ENCODE results near the gene RHOH.

RHOH gene

DNA sequence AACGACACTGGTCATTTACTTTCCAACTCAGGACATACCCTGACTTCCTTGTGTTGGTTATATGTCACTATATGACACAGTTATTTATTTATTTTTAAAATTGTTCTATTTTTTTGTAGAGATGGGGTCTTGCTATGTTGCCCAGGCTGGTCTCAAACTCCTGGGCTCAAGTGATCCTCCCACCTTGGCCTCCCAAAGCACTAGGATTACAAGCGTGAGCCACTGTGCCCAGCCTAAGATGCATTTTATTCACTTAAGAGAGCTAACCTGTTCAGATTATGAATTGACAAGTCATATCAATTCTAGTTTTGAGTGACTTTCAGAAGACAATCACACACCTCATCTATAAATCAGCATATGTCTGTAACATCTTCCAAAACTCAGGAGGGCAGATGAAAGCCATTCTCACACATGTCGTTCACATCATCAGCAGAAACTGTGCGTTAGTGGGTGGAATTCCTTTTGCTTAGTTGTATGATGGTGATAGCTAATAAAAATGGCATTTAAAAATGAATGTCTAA, 9.4 kb upstream of the RHOH start:
- no peak for DNase-seq

DNA sequence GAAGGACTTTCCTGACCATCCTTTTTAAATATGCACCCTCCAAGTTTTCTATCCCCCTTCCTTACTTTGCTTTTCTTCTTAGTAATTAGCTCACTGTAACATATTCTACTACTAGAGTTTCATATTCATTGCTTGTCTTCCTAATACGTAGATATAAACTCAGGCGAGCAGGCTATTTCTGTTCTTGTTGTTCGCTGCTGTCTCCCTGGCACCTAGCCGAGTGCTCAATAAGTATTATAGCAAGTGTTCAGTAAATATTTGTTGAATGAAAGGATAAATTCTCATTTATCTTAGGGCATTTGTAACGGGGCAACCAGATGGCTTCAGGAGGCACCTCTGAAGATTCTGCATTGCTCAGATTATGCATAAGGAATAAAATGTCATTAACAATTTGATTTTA, 6.8 kb upstream of the RHOH start:
- no peak for DNase-seq

DNA sequence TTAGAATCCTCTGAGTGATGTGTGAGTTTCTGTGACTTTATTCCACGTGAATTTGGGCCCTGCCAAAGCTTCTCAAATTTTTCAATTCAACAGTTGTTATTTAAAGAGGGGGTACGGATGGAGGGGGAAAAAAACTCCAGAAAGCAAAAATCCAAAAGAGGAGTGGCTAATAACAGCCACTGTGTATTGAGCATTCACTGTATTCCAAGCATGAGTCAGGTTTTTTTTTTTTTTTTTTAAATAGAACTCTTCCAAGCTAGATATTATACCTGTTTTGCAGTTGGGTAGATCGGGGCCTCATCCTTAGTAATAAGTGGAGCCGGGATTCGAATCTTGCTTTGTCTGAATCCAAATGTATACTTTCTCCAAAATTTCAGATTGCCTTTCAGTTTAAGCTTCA, 6.4 kb upstream of the RHOH start:
- no peak for DNase-seq

DNA sequence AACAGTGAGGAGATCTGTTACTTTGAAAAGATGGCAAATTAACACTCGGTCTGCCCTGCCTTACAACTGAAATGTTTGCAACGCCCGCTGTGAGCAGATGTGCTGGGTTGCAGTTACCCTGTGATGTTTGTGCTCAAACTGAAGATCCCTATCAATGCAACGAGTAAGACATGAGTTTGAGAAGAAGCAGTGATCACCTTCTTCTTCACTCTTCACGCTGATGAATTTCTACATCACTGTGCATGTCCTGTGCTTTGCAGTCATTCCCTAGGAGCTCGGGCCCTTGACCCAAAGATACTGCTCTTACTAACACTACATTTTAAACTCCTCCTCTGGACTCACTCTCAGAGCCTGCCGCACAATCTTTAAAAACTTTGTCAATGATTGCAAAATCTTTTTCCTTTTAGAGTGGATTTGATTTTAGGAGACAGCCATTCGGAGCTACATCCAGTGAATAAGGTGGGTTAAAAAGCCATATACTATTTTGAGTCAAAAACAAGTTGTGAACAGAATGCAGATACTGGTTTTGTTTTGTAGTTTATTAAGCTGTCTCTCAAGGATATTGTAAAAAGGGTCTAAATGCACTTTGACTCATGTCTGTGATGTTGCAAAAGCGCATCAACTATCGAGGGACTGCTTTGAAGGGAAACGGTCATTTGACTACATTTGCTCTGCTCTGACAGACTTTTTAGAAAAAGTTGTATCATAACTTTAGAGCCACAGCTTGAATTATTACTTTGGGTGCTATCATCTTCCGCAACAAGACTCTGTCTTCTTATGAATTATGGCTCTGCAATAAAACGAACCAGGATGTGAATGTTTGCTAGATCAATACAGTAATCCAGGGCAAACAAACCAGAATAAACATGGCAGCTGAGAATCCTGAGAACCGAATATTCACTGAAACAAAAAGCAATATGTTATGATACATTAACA, 5.7 kb upstream of the RHOH start:
- no peak for DNase-seq

DNA sequence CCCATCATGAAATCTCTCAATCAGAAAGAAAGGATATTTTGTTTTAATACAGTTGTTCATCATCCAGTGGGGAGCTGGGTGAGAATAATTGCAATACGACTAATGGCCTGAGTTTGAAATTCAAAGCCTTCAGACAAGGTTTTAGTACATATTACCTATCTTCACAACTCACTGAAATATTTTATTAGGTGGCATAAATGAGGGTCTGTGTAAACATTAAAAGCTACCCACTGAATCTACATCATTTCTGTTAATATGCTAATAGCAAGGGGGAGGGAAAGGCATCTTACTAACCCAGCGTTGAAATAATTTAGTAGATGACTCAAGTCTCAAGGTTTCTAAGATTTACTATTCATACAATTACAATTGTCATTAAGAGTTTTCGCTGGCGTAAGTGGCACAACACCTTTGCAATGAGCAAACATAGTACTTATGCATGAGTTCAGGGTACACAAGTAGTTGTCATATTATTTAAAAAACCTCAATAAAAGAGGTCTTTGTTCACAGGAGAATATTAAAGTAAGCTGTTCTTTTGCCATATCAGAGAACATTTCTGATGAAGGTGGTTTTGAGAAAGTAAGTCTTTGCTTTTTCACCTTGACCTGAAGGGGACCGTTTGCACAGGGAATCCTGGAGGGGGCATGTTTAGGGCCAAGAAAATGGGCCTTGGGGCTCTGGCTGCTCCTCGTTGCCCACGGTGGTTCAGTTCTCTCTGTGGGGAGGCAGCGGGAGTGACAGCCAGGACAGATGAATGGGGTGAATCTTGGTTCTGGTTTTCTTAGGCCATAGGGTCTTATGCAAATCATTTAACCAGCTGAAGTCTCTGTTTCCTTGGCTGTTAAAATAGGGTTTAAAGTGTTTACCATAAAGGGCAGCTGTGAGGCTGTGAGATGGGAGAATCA, 4.5 kb upstream of the RHOH start:
- no peak for DNase-seq

DNA sequence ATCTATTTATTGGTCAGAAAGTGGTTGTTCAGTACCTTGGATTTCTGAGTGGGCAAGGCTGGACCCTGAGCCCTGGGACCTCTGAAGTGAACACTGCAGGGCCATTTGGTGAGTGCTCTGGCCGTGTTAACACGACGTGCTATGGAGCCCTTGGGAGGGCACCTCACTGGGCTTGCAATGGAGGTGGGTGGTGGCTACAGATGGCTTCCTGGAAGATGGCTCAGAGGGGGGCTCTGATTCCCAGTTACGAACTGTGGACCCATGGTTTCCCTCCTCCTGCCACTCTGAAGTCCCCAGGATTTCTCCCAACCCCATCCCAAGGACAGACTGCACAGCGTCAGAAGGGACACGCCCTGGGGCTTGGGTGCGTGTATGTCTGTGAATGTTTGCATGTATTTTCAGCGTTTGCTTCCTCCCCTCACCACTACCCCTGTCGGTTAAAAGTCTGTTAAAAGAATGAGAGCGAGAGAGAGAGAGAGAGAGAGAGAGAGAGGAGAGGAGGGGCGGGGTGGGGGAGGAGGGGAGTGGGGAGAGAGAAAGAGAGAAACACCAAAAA, 3.7 kb upstream of the RHOH start:
- no peak for DNase-seq

DNA sequence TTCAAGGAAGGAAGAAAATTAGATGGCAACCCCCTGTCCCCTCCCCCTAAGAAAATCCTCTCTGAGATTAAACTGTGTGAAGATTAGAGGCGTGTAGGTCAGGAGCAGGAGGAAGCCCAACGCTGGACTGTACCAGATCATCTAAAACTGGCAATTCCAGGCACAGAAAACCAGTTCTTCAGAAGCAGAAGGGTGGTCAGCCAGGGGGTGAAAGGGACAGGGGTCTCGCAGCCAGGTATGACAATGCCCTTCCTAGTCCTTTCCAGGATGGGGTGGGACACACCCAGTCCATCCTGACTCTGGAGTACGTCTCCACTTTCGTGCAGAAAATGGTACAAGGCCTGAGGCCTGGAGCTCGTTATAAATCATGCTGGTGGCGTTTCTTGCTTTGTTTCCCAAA, 3.3 kb upstream of the RHOH start:
- no peak for DNase-seq

DNA sequence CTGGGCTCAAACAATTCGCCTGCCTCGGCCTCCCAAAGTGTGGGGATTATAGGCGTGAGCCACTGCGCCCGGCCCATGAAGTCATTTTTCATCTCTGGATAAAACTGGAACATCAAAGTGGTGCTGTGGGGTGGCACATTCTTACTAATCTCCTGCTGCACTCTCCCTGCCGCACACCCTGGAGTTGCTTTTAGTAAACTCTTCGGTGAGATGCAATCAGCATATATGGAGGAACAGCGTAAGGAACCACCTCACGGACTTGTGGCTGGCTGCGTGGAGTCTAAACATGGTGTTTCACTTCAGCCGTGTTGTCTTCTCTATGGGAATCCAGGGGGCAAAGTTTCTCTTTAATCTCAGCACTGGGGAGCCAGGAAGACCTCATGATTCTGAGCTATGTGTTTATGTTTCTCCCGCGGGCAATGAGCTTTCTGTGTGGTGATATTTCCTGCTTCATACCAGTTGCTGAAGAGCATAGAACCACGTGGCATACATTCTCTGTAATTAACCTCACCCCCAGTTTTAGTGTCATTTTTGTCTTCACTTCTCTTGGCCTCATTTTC, 2.1 kb upstream of the RHOH start:
- DNase-seq, result no peak

DNA sequence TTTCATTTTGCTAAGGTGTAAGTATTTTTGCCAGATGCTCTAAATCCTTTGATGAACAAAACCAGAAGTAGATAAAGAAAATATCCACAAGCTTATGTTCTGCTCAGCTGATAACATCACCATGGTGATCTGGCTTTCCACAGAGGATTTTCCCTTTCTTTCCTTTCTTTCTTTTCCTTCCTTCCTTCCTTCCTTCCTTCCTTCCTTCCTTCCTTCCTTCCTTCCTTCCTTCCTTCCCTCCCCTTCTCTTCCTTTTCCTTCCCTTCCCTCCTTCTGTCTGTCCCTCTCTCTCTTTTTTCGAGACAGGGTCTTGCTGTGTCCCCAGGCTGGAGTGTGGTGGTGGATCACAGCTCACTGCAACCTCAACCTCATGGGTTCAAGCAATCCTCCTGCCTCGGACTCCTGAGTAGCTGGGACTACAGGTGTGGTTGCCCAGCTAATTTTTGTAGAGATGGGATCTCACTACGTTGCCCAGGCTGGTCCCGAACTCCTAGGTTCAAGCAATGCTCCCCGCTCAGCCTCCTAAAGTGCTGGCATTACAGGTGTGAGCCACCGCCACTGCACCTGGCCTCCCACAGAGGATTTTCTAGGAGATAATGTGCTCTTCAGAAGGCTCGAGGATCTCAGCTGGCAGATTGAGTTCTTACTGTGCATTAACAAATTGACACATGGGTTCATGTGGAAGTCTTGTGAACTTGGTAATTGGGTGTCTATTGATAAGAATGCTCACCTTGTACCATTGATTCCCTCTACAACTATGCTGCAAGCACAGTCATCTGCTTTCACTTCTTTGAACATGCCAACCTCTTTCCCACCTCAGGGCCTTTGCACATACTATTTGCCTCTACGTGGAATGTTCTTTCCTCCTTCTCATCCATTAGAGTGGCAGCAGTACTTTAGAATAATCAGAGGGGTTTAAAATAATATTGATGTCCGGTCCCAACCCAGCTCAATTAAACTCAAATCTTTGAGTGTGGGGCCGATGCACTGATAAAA, 1.4 kb upstream of the RHOH start:
- no peak for DNase-seq

DNA sequence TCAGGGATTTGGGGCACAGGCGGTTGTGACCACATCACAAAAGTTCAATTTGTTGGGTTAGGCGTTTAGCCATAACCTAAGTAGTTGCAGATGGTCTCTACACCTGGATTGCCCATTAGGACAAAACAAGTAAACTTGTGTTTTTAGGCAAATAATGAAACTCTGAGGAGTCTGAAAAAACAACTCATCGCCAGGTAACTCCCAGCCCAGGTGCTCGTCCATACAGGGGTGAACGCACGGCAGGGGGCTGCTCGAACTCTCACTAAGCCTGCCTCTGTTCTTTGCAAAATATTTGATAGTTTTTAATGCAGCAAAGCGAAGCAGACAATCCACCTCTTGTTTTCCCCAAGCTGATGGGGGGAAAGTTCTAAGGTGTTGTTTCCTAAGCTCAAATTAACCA, 559 bp upstream of the RHOH start:
- no peak for DNase-seq

DNA sequence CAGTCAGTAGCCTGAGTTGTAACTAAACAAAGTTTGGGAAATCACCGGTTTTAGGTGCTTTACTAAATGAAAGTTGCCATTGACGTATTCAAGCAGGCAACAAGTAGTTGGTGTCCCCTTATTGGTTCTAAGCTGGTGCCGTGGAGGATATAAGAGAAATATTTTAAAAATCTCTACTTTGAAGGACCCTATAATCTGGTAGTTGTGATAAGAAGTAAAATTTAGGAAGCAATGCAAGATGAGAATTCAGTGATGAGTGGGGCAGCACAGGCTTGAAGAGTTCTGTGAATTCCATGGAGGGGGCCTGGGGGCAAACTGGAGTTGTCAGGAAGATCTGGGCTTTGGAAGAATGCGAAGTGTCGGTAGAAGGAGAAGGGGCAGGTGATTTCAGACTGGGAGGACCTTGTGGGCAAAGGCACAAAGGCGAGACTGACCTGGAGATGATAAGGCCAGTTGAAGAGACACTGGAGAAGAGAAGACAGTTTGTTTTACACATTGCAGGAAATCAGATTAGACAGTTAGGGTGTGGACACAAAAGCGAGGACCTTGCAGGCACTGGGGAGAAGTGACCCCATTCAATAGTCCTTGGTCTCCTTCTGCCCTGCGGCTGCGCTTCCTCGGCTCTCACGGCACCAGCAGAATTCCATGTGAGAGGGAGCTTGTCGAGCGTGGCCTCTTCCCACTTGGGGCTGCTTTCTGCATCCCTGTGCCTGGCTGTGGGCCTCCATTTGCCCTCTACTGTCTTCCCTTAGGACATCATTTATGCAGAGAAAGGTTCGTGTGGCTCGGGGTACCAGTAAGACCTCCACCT, 1.3 kb downstream of the RHOH start:
- no peak for DNase-seq

DNA sequence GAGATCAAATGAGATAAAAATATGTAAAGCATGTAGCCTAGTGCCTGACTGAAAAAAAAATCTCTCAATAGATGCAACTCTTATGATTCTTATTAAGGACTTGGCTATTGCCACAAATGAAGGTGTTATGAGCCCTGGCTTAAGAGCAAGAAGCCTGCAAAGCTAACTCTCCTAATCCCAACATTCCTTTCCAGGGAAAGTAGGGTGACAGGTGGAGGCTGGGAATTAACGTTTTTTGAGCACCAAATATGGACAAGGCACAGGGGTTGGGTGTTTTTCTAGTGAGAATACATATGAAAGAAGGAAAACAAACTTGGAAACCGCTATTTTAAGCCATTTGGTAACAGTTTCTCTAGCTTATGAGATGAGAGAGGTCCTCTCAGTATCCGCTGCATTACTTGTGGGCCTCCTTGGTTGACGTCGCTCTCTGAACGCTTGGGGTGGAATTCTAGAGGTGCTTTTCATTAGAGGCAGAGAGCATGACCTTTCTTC, 2.4 kb downstream of the RHOH start:
- DNase-seq, result no peak

DNA sequence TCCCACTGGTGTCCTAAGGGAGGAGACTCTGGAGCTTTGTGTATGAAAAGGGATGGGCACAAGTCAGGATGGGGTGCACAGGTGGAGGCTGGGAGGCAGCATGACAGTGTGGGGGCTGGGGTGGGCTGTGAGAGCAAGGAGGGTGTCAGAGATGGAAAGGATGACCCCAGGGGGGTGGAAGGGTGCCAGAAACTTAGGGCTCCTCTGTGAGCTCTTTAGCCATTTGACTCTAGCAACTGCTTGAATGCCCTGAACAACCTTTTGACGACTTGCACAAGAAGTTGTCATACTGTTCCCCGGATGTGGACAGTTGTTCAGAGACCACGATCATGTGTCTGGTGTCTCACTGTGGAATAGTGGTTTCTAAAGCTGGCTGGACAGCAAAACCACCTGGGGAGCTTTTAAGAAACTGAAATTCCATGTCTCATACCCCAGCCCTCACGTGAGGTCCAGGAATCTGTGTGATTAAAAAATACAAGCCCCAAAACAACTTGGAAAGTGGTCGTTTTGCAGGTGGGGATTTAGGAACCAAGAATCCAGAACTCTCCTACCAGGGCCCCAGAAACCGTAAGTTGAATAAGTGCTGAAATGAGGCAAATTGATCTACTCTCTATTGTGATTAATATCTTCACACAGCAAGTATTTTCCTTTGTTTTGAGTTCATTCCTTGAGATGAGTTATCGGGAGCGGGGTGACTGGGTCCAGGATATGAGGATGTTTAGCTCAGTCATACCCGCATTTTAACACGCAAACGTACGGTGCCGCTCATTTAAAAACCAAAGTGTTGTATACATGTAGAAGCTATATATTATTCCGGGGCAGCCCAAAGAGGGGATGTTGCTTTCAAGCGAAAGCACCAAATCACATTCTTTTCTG, 3.4 kb downstream of the RHOH start:
- DNase-seq, result no peak

DNA sequence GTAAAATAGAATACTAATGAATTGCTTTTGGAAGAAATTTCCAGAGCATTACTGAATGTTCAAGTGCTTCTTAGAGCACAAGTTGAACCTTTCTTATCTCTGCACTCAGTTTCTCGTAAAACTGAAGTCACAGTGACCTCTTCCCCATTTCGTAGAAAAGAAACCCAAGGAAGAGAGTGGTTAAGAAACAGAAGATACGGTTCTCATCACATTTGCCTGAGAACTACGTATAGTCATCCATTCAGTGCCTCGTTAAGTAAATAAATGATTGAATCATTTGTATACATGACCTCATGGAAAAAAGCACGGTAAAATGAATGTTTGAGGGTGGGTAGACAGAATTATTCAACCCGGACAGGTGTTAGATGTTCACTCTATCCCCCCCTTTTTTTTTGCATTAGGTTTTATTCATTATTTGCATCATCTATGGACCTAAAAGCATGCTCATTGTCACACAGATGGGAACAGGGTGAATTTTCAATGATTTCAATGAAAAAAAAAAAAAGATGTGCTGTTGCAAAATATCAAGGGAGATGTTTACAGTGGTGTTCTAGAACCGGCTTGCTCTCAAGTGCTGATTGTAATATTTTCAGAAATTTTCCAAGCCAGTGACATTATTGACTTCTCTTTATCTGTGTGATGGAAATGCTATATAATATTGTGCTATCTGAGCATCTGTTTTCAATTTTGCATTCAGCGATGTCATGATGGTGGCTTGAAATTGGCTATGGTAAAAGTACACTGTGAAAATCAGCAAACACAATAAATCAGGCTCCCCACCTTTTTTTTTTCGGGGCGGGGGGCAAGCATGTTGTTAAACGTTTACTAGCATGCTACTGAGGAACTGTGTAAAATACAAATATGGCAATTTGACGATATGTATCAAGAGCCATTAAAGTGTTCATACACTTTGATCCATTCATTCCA, 4.3 kb downstream of the RHOH start:
- no peak for DNase-seq

DNA sequence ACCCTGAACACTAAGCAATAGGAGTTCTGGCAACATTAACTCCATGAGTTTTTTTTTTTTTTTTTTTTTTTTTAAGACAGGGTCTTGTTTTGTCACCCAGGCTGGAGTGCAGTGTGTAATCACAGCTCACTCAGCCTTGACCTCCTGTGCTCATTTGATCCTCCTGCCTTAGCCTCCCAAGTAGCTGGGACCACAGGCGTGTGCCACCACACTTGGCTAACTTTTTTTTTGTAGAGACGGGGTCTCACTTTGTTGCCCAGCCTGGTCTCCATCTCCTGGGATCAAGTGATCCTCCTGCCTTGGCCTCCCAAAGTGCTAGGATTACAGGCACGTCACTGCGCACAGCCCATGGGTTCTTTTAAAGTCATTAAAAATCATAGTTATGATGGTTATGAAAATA, 5.1 kb downstream of the RHOH start:
- DNase-seq, result no peak

DNA sequence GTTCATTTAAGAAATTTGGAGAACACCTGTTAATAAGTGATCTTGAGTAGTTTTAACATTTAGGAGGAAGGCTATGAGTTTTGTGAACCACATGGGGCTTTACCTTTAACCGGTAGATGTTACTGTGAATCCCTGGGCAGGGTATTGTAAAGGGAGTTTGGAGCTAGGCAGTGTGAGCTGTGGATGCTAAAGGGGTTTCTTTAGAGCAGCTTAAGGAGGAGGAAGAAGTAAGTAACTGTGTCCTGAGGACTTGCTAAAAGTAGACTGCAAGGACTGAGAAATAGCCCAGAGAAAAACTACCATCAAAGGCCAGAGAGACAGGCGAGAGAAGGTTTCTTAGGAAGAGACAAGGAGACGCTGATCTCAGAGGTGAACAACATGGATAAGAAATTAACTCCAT, 5.6 kb downstream of the RHOH start:
- DNase-seq, result no peak
